Uterus (tissue), 4 donors: ENCODE results near the gene NME2. TPM values are rescaled to one million over a fixed set of nuclear protein-coding genes. Genes with fewer than 3 reads are reported as not detected.

Experiments
- DNase-seq, 2 donors: peaks; one replicate each; pipeline ENCODE4 v3.0.0-alpha.2; 2019 to 2020
- H3K27ac ChIP-seq, 2 donors: fragments of 200-600 bp; sonication (generic); 1 replicate in 1 of 2; 2 replicates in 1 of 2; pipeline ENCODE4 v1.5.1; 2016 to 2018
- H3K27me3 ChIP-seq, 2 donors: fragments of 200-600 bp; sonication (generic); one replicate each; pipeline ENCODE4 v1.5.1; 2018 to 2019; ENCODE audit warnings: control low read depth in 1 of 2
- H3K36me3 ChIP-seq, 2 donors: fragments of 200-600 bp; sonication (generic); one replicate each; pipeline ENCODE4 v1.5.1; 2019; ENCODE audit warnings: control low read depth in 1 of 2
- H3K4me1 ChIP-seq, 2 donors: fragments of 200-600 bp; sonication (generic); one replicate each; pipeline ENCODE4 v1.5.1; 2018 to 2019; ENCODE audit warnings: control low read depth in 1 of 2
- H3K4me3 ChIP-seq, 2 donors: fragments of 200-600 bp; sonication (generic); 1 replicate in 1 of 2; 2 replicates in 1 of 2; pipeline ENCODE4 v1.5.1; 2018 to 2019; ENCODE audit warnings: mild to moderate bottlenecking in 1 of 2
- H3K9me3 ChIP-seq, 2 donors: fragments of 200-600 bp; sonication (generic); one replicate each; pipeline ENCODE4 v1.5.1; 2019; ENCODE audit warnings: control low read depth in 1 of 2
- POLR2A ChIP-seq, 2 donors: fragments of 450-650 bp; IDR thresholded peaks; one replicate each; pipeline ENCODE4 v1.6.1; 2016; ENCODE audit warnings: antibody characterized with exemption in 2 of 2, mild to moderate bottlenecking in 1 of 2, moderate library complexity in 1 of 2
- intact Hi-C: fragments of 100-400 bp; cut with DNase I; formaldehyde crosslinking; loops from one replicate; pipeline ENCODE4 v1.15.1; 2023; ENCODE audit warnings: low total_unique reads
- total RNA-seq, 4 donors: library from RNA; depleted of rRNA in 3 of 4; stranded (reverse); fragments of >200 nt in 3 of 4; gene quantifications; one replicate each; pipeline versions ENCODE4 v1.1.0 to v1.2.4, GENCODE V29; 2014 to 2023
- TF ChIP-seq, protein P1 (sequence below), 4 experiments: fragments of 200-600 bp in 2 of 4; fragments of 450-650 bp in 2 of 4; sonication (generic) in 2 of 4; IDR thresholded peaks; one replicate each; pipeline ENCODE4 v1.5.1; 2016 to 2019; ENCODE audit warnings: antibody characterized with exemption in 4 of 4, mild to moderate bottlenecking in 2 of 4, moderate library complexity in 1 of 4
- donor health status: DM: yes; HTN: yes; CAD: no.

Gene NME2
- total RNA-seq, 4 donors from 2014 or later: 195 to 656 (median 287) TPM

DNA sequence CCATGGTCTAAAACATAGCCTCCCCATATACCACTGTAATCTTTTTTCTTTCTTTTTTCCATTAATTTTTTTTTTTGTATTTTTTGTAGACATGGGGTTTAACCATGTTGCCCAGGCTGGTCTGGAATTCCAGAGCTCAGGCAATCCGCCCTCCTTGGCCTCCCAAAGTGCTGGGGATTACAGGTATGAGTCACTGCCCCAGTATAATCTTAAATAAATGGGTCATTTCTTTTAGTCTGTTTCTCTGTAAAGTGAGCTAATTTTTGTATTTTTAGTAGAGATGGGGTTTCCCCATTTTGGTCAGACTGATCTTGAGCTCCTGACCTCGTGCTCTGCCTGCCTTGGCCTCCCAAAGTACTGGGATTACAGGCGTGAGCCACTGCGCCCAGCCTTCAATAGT, 18.6 kb upstream of the NME2 start:
- Histone ChIP-seq H3K27ac (no peak overlapping the region), H3K36me3 (no peaks in the 10 kb centered on the region), H3K4me1 (no peaks in the 10 kb centered on the region), H3K9me3 (no peaks in the 10 kb centered on the region), H3K4me3 (no peak overlapping the region), H3K27me3 (no peaks in the 10 kb centered on the region)
- TF ChIP-seq, protein P1, sequence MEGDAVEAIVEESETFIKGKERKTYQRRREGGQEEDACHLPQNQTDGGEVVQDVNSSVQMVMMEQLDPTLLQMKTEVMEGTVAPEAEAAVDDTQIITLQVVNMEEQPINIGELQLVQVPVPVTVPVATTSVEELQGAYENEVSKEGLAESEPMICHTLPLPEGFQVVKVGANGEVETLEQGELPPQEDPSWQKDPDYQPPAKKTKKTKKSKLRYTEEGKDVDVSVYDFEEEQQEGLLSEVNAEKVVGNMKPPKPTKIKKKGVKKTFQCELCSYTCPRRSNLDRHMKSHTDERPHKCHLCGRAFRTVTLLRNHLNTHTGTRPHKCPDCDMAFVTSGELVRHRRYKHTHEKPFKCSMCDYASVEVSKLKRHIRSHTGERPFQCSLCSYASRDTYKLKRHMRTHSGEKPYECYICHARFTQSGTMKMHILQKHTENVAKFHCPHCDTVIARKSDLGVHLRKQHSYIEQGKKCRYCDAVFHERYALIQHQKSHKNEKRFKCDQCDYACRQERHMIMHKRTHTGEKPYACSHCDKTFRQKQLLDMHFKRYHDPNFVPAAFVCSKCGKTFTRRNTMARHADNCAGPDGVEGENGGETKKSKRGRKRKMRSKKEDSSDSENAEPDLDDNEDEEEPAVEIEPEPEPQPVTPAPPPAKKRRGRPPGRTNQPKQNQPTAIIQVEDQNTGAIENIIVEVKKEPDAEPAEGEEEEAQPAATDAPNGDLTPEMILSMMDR (IDR thresholded peaks at IDR 0.05): no peak
- TF ChIP-seq POLR2A (IDR thresholded peaks at IDR 0.05): no peak
- DNase-seq: no peak
- intact Hi-C loops: no loop called here

DNA sequence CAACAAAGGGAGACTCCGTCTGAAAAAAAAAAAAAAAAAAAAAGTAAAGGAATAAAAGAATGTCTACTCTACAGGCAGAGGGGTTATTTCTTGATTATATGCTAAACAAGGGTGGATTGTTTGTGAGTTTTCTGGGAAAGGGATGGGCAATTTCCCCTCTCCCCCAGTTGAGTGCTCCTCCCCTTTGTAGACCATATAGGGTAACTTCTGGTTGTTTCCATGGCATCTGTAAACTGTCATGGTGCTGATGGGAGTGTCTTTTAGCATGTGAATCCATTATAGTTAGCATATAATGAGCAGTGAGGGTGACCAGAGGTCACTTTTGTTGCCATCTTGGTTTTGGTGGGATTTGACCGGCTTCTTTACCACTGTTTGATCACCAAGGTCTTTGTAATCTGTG, 17.0 kb upstream of the NME2 start:
- intact Hi-C loops: no loop called here
- H3K27me3 ChIP-seq: no peaks in the 10 kb centered on the region

DNA sequence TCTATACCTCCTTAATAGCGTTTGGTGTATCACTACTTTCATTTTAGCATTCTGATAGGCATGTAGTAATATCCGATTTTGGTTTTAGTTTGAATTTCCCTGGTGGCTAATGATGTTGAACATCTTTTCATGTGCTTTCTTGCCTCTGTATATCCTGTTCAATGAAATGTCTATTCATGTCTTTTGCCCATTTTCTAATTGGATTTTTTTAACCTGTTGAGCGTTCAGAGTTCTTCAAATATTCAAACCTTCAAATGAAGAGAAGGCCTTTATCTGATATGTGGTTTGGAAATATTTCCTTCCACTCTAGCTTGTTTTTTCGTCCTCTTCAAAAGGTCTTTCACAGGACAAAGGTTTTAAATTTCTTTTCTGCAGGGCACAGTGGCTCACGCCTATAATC, 15.3 kb upstream of the NME2 start:
- TF ChIP-seq POLR2A (IDR thresholded peaks at IDR 0.05): no peak
- TF ChIP-seq, protein P1 (IDR thresholded peaks at IDR 0.05): no peak
- Histone ChIP-seq H3K4me1 (no peaks in the 10 kb centered on the region), H3K27me3 (no peaks in the 10 kb centered on the region), H3K9me3 (no peaks in the 10 kb centered on the region), H3K27ac (no peak overlapping the region), H3K36me3 (no peaks in the 10 kb centered on the region), H3K4me3 (no peak overlapping the region)
- DNase-seq: no peak
- intact Hi-C loops: no loop called here

More for the DNA sequence above, 17.0 kb upstream of the NME2 start:
- TF ChIP-seq, protein P1 (IDR thresholded peaks at IDR 0.05): no peak
- TF ChIP-seq POLR2A (IDR thresholded peaks at IDR 0.05): no peak
- no peaks in the 10 kb centered on the region for H3K9me3 ChIP-seq
- DNase-seq: no peak
- no peaks in the 10 kb centered on the region for H3K4me1 ChIP-seq
- H3K36me3 ChIP-seq: no peaks in the 10 kb centered on the region
- H3K4me3 ChIP-seq: no peak overlapping the region
- no peak overlapping the region for H3K27ac ChIP-seq

DNA sequence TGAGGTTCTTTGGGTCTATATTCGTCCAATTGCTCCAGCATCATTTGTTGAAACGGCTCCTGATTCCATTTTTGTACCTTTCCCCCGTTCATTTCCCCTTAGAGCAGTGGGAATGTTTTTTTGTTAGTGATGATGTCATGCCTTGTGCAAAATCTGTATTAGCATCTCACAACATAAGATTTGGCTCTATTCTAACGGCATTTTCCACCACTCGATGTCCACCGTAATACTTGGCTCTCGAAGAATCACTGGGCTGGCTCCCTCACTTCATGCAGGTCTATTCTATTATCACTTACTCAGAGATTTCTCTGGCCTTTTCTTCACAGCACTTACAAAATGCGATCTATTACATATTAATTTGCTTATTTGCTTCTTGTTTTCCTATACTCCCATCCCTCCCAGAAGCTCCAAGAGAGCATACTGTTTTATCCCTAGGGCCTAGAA, 13.4 kb upstream of the NME2 start:
- TF ChIP-seq, protein P1 (IDR thresholded peaks at IDR 0.05): no peak
- TF ChIP-seq POLR2A (IDR thresholded peaks at IDR 0.05): no peak
- DNase-seq: no peak
- intact Hi-C loops: no loop called here
- peak overlapping the region; percentile 90 to 98 for H3K27ac ChIP-seq
- no peaks in the 10 kb centered on the region for H3K4me1 ChIP-seq
- peak overlapping the region; percentile 36 to 74 for H3K4me3 ChIP-seq
- no peaks in the 10 kb centered on the region for H3K27me3 ChIP-seq
- no peaks in the 10 kb centered on the region for H3K36me3 ChIP-seq
- no peaks in the 10 kb centered on the region for H3K9me3 ChIP-seq

DNA sequence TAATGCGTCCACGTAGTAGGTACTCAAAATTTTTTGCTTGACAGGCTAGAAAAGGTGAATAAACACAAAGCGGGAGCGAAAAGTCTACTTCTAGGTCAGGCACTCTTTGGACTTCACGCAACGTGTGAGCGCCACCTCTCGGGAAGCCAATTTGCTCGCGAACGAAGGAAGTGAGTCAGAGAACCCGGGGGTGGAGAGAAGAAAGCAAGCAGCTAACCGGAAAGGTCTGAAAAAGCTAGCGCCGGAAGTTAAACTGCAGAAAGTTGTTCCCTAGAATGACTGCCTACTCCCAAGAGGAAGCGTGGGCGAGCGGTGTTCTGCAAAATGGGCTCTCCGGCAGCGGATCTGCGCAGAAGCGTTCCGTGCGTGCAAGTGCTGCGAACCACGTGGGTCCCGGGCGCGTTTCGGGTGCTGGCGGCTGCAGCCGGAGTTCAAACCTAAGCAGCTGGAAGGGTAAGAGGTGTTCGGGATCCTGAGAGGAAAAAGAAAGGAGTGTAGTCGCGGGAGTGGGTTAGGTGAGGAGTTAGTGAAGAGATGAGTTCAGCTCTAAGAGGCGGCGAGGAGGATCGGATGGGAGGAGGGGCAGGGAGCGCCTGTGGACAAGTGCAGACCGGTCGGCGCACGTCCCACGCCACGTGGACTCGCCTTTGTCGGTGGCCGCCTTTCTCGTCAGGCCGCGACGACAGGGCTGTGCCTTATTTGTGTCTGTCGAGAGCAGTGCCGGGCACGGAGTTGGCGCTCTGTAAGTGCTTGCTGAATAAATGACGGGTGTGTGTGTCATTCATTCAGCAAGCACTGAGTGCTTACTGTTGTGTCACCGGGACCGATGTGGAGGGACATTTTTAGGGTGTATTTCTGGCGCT, 12.8 kb upstream of the NME2 start, which contains the start of gene NME1:
Gene NME1, plus strand, starts transcription at position 350 of the 863 bp plus-strand sequence. CDS start 2,096 bp downstream, outside the sequence.
- Histone ChIP-seq H3K27me3 (no peaks in the 10 kb centered on the region), H3K36me3 (no peaks in the 10 kb centered on the region), H3K9me3 (no peaks in the 10 kb centered on the region), H3K27ac (peak within 1 kb of the TSS; percentile 90 to 98), H3K4me3 (peak within 1 kb of the TSS; percentile 65 to 74), H3K4me1 (no peaks in the 10 kb centered on the region)
- peak; percentile 39 to 66 for TF ChIP-seq POLR2A (IDR thresholded peaks at IDR 0.05)
- TF ChIP-seq, protein P1 (IDR thresholded peaks at IDR 0.05): peak; percentile 79 to 86 (median 82)
- peak; percentile 96 to 98 for DNase-seq
- intact Hi-C loops: no loop called here
